ENCODE measurements around the gene RNF166. TPM values are rescaled to one million over a fixed set of nuclear protein-coding genes. Genes with fewer than 3 reads are reported as not detected.

The RNF166 gene
- total and polyA plus RNA-seq, 2 donors (not counting 3 experiments of a cell fraction or from before 2014, with no cell fraction given), result 27.6 to 38.8 TPM

DNA sequence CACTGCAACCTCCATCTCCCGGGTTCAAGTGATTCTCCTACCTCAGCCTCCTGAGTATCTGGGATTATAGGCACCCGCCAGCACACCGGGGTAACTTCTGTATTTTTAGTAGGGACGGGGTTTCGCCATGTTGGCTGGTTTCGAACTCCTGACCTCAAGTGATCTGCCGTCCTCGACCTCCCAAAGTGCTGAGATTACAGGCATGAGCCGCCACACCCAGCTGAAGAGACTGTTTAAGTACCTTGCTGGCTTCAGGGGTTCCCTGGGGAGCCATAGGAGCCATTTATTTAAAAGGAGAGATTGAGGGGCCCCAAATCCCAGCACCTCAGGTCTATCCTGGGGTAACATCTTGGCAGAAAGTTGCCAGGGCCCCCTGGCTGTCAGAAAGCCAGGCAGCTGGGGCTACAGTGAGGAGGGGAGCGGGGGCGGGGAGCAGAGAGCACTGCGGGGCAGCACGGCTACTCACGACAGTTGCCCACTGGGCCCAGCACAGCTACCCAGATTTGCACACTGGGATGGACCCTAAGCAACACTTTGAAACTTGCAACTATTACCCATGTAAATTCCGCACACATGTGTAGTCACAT, 21.5 kb downstream of the RNF166 start:
- Histone ChIP-seq H3K9me3 (replicated peaks; ENCODE audit: control insufficient read depth, insufficient read depth, low read length) (no peaks in the 10 kb centered on the region), H3K9ac (replicated peaks; ENCODE audit: extremely low read depth, insufficient read depth, low read length) (no peak overlapping the region), H4K20me1 (replicated peaks; ENCODE audit: control insufficient read depth, extremely low read depth, insufficient read depth, low read length) (no peaks in the 10 kb centered on the region), H3K79me2 (ENCODE audit: control insufficient read depth, insufficient read depth, low read length) (no peaks in the 10 kb centered on the region), H3K27me3 (ENCODE audit: control insufficient read depth in 2 of 2, insufficient read depth in 2 of 2, low read length in 2 of 2) (peaks cover 0 to 2% of the 10 kb centered on the region in 2 experiments), H3K9me1 (replicated peaks; ENCODE audit: control insufficient read depth, extremely low read depth, insufficient read depth, low read length) (no peaks in the 10 kb centered on the region), H3K4me1 (ENCODE audit: control insufficient read depth, extremely low read depth, insufficient read depth, low read length) (peaks cover 3% of the 10 kb centered on the region), H2AFZ (ENCODE audit: low read depth, low read length) (no peak overlapping the region), H3K27ac (ENCODE audit: insufficient read depth, low read depth, low read length) (no peak overlapping the region), H3K36me3 (ENCODE audit: control insufficient read depth in 2 of 2, extremely low read depth in 1 of 2, insufficient read depth in 2 of 2, low read length in 2 of 2) (no peaks in the 10 kb centered on the region), H3K4me2 (ENCODE audit: insufficient read depth, low read length) (no peak overlapping the region), H3K4me3 (replicated peaks in 1 of 3; ENCODE audit: insufficient read depth in 1 of 3, low read depth in 1 of 3, low read length in 3 of 3) (no peak overlapping the region)
- no TSS peak for BruUV-seq (replicated peaks)
- ChIA-PET CTCF (interaction anchor here (1.1 to 1.7 kb wide), 5 partner anchors 10 to 115 kb away, joined by 3 to 8 read pairs (median 5); partner anchors contain the start of gene ZC3H18), POLR2A (no interaction called here)
- FAIRE-seq (no peak), DNase-seq (ENCODE audit: low read depth, low spot score) (no peak)
- intact Hi-C loops (cut with micrococcal nuclease), result no loop called here
- dilution Hi-C loops (cut with MboI; ENCODE audit: extremely low pct_ligation_motif_present, low sequenced_read_pairs), result no loop called here
- TF ChIP-seq MAX (IDR thresholded peaks at IDR 0.05; ENCODE audit: insufficient read depth, insufficient read length) (no peak), CTCF (IDR thresholded peaks at IDR 0.05; ENCODE audit: extremely low read depth in 1 of 2, insufficient read depth in 1 of 2, low read depth in 1 of 2, low read length in 2 of 2) (no peak)

- FAIRE-seq, result no peak
- ChIA-PET POLR2A (no interaction called here), CTCF (no interaction called here)
- Histone ChIP-seq H3K27me3 (ENCODE audit: control insufficient read depth in 2 of 2, insufficient read depth in 2 of 2, low read length in 2 of 2) (no peaks in the 10 kb centered on the region), H3K27ac (ENCODE audit: insufficient read depth, low read depth, low read length) (no peak overlapping the region), H3K4me3 (replicated peaks in 1 of 3; ENCODE audit: insufficient read depth in 1 of 3, low read depth in 1 of 3, low read length in 3 of 3) (no peak overlapping the region), H2AFZ (ENCODE audit: low read depth, low read length) (peak overlapping the region; percentile 21), H4K20me1 (replicated peaks; ENCODE audit: control insufficient read depth, extremely low read depth, insufficient read depth, low read length) (no peaks in the 10 kb centered on the region), H3K9me1 (replicated peaks; ENCODE audit: control insufficient read depth, extremely low read depth, insufficient read depth, low read length) (no peaks in the 10 kb centered on the region), H3K9ac (replicated peaks; ENCODE audit: extremely low read depth, insufficient read depth, low read length) (no peak overlapping the region), H3K9me3 (replicated peaks; ENCODE audit: control insufficient read depth, insufficient read depth, low read length) (no peaks in the 10 kb centered on the region), H3K36me3 (ENCODE audit: control insufficient read depth in 2 of 2, extremely low read depth in 1 of 2, insufficient read depth in 2 of 2, low read length in 2 of 2) (no peaks in the 10 kb centered on the region), H3K4me2 (ENCODE audit: insufficient read depth, low read length) (no peak overlapping the region), H3K4me1 (ENCODE audit: control insufficient read depth, extremely low read depth, insufficient read depth, low read length) (peaks cover 3% of the 10 kb centered on the region), H3K79me2 (ENCODE audit: control insufficient read depth, insufficient read depth, low read length) (no peaks in the 10 kb centered on the region)
- DNase-seq (ENCODE audit: low read depth, low spot score), result no peak
- intact Hi-C loops (cut with micrococcal nuclease) (no loop called here), dilution Hi-C loops (cut with MboI; ENCODE audit: extremely low pct_ligation_motif_present, low sequenced_read_pairs) (no loop called here)
- no TSS peak for BruUV-seq (replicated peaks)
- TF ChIP-seq CTCF (IDR thresholded peaks at IDR 0.05; ENCODE audit: extremely low read depth in 1 of 2, insufficient read depth in 1 of 2, low read depth in 1 of 2, low read length in 2 of 2) (no peak), GATA2 (IDR thresholded peaks at IDR 0.05; ENCODE audit: insufficient read depth, insufficient read length, low read depth, low read length) (no peak), MYC (IDR thresholded peaks at IDR 0.05; ENCODE audit: low read depth, low read length) (no peak), EZH2 (IDR thresholded peaks at IDR 0.05; ENCODE audit: borderline replicate concordance, low read depth, low read length, severe bottlenecking) (no peak), FOS (IDR thresholded peaks at IDR 0.05; ENCODE audit: borderline replicate concordance, insufficient read depth, low read length) (no peak), JUN (IDR thresholded peaks at IDR 0.05; ENCODE audit: borderline replicate concordance, insufficient read depth, insufficient read length, low read depth) (no peak), POLR2A (IDR thresholded peaks at IDR 0.05; ENCODE audit: low read depth, low read length) (no peak), MAX (IDR thresholded peaks at IDR 0.05; ENCODE audit: insufficient read depth, insufficient read length) (no peak), POLR2AphosphoS5 (IDR thresholded peaks at IDR 0.05; ENCODE audit: insufficient read depth, low read depth, low read length) (no peak)
These were observed 24.3 kb downstream of the RNF166 start for GRCh38 chr16:88681709-88682451.

All from endothelial cell of umbilical vein (primary cell).